HL-60 (cell line): ENCODE results near the gene SSPN.

Experiments
- DNase-seq, 2 experiments: peaks; one replicate each; pipeline ENCODE4 v3.0.0-alpha.2; 2010 to 2020; ENCODE audit warnings: low read depth in 1 of 2, low spot score in 1 of 2
- H3K27ac ChIP-seq: fragments of 250-450 bp; sonication (Bioruptor Pico); replicated peaks from 2 replicates; pipeline ENCODE4 v1.5.1; 2020; ENCODE audit warnings: mild to moderate bottlenecking, moderate library complexity
- H3K27me3 ChIP-seq: fragments of 250-450 bp; sonication (Bioruptor Pico); 2 replicates; pipeline ENCODE4 v1.5.1; 2021; ENCODE audit warnings: mild to moderate bottlenecking, moderate library complexity; ENCODE audit not compliant: insufficient read depth, poor library complexity, severe bottlenecking
- H3K4me3 ChIP-seq: replicated peaks from 2 replicates; pipeline ENCODE4 v1.5.1; 2011; ENCODE audit warnings: mild to moderate bottlenecking, control low read depth, low read length; ENCODE audit not compliant: insufficient read depth
- GABPA ChIP-seq: IDR thresholded peaks from 2 replicates; pipeline ENCODE4 v1.6.1; 2012; ENCODE audit warnings: low read depth
- POLR2AphosphoS5 ChIP-seq: IDR thresholded peaks from 2 replicates; pipeline ENCODE4 v1.6.1; 2012; ENCODE audit warnings: low read depth
- SPI1 ChIP-seq: IDR thresholded peaks from 2 replicates; pipeline ENCODE4 v1.6.1; 2012; ENCODE audit warnings: low read depth, mild to moderate bottlenecking, borderline replicate concordance
- TF ChIP-seq, protein P1 (sequence below): IDR thresholded peaks from one replicate; pipeline ENCODE4 v1.5.1; 2011; ENCODE audit warnings: low read length, control low read depth, inconsistent platforms; ENCODE audit not compliant: insufficient read depth
- TF ChIP-seq, protein P2 (sequence below): IDR thresholded peaks from 2 replicates; pipeline ENCODE4 v1.6.1; 2012; ENCODE audit warnings: low read depth; ENCODE audit not compliant: insufficient replicate concordance

Gene SSPN

DNA sequence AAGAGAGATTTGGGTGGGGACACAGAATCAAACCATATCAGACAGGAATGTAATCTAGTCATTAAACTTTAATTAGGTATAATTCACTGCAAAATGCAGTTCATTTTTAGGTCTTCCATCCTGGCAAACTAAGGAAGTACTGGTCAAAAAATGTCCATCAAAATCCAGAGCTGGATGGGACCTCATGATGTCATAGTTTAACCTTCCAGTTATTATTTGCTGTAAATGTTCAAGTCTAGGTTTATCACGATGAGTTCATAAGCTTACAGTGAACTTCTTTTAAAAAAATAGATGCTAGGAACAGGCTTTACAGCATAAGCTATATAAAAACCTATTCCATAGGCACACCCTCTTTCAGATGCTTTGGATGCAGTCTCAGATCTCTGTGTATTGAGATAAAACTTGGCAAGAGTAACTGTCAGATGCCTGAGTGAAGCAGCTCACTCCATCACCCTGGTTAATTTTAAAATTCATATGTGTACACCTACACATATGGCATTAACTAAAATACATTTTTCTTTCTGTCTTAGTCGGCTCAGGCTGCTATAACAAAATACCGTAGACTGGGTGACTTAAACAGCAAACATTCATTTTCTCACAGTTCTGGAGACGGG is 7.9 kb downstream of the SSPN start:
- no peak overlapping the region for H3K4me3 ChIP-seq
- no peak overlapping the region for H3K27ac ChIP-seq
- no peaks in the 10 kb centered on the region for H3K27me3 ChIP-seq
- no peak for TF ChIP-seq SPI1
- TF ChIP-seq, protein P1, sequence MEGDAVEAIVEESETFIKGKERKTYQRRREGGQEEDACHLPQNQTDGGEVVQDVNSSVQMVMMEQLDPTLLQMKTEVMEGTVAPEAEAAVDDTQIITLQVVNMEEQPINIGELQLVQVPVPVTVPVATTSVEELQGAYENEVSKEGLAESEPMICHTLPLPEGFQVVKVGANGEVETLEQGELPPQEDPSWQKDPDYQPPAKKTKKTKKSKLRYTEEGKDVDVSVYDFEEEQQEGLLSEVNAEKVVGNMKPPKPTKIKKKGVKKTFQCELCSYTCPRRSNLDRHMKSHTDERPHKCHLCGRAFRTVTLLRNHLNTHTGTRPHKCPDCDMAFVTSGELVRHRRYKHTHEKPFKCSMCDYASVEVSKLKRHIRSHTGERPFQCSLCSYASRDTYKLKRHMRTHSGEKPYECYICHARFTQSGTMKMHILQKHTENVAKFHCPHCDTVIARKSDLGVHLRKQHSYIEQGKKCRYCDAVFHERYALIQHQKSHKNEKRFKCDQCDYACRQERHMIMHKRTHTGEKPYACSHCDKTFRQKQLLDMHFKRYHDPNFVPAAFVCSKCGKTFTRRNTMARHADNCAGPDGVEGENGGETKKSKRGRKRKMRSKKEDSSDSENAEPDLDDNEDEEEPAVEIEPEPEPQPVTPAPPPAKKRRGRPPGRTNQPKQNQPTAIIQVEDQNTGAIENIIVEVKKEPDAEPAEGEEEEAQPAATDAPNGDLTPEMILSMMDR = no peak
- TF ChIP-seq, protein P2, sequence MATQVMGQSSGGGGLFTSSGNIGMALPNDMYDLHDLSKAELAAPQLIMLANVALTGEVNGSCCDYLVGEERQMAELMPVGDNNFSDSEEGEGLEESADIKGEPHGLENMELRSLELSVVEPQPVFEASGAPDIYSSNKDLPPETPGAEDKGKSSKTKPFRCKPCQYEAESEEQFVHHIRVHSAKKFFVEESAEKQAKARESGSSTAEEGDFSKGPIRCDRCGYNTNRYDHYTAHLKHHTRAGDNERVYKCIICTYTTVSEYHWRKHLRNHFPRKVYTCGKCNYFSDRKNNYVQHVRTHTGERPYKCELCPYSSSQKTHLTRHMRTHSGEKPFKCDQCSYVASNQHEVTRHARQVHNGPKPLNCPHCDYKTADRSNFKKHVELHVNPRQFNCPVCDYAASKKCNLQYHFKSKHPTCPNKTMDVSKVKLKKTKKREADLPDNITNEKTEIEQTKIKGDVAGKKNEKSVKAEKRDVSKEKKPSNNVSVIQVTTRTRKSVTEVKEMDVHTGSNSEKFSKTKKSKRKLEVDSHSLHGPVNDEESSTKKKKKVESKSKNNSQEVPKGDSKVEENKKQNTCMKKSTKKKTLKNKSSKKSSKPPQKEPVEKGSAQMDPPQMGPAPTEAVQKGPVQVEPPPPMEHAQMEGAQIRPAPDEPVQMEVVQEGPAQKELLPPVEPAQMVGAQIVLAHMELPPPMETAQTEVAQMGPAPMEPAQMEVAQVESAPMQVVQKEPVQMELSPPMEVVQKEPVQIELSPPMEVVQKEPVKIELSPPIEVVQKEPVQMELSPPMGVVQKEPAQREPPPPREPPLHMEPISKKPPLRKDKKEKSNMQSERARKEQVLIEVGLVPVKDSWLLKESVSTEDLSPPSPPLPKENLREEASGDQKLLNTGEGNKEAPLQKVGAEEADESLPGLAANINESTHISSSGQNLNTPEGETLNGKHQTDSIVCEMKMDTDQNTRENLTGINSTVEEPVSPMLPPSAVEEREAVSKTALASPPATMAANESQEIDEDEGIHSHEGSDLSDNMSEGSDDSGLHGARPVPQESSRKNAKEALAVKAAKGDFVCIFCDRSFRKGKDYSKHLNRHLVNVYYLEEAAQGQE = no peak
- TF ChIP-seq GABPA = no peak
- TF ChIP-seq POLR2AphosphoS5 = no peak
- DNase-seq = no peak

DNA sequence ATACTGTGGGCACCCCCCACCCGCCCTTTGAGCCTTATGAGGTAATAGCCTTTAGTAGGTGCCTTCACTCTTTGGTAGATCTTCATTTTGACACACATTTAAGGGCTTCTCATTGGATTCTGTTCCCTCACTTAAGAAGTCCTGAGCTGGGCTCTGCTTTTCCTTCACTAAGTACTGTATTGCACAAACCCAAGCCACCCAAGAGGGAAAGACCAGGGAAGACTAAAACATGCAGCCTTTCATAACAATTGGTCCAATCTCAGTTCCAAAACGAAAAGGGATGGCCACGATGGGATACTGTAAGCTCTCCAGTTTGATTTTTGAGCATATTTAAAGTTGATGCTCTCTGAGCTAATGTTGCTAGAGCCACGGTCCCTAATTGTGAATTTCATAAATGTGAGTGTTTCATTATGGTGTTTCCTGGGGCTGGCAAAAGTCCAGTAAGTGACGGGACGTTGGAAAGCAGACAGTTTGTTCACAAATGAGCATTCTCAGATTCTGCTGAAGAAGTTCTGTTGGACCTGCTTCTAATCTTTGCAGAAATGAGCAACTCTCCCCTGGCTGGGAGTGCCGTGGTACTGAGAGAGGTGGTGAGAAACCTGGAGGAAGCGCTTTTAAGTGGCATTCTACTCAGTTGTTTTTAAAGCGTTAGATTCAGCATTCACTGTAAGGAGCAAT is 9.4 kb downstream of the SSPN start:
- Histone ChIP-seq H3K27me3 (no peaks in the 10 kb centered on the region), H3K27ac (no peak overlapping the region), H3K4me3 (no peak overlapping the region)
- DNase-seq = no peak
- no peak for TF ChIP-seq POLR2AphosphoS5
- TF ChIP-seq GABPA = no peak
- TF ChIP-seq, protein P2 = no peak
- TF ChIP-seq SPI1 = no peak
- TF ChIP-seq, protein P1 = no peak

DNA sequence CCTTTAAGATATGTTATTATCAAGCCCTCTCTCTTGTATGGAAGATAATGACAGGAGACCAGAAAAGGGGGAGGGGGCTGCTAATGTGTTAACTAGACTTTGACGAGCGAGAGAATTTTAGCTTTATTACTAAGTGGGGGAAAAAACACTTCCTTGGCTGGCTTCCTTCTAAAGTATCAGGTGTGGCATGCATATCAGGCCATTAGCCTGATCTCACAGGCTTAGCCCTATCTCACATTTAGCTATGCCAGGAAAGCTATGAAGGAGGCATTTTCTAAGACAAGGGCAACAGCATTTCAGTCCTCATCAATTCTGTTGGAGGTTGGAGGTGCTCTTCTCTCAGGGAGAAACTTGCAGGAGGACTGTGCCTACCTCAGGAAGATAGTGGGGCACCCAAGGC is 9.9 kb downstream of the SSPN start:
- H3K27ac ChIP-seq = no peak overlapping the region
- TF ChIP-seq, protein P2 = no peak
- TF ChIP-seq SPI1 = no peak
- TF ChIP-seq, protein P1 = no peak
- TF ChIP-seq POLR2AphosphoS5 = no peak
- TF ChIP-seq GABPA = no peak
- H3K27me3 ChIP-seq = no peaks in the 10 kb centered on the region
- no peak for DNase-seq
- H3K4me3 ChIP-seq = no peak overlapping the region
